HepG2 (cell line): Measurements from ENCODE around the gene SPRR2G. TPM values are rescaled to one million over a fixed set of nuclear protein-coding genes. Genes with fewer than 3 reads are reported as not detected.

Source experiments
- ATAC-seq: fragments of 200-7000 bp; cut with Tn5 transposase; 3 replicates; pipeline ENCODE4 v1.9.1; 2020; ENCODE audit warnings: mild to moderate bottlenecking, moderate library complexity
- BruUV-seq: library from RNA; stranded (reverse); fragments of 400-500 nt; replicated peaks from 2 replicates; lab custom pipeline; 2021; lab: Mats Ljungman, UMichigan
- CTCF ChIA-PET: fragments of 300-600 bp; formaldehyde crosslinking; extraction: SDS; loops from one replicate; lab custom pipeline; 2021; ENCODE audit warnings: low total read pairs, inconsistent platforms, low intra/inter-chr PET ratio; lab: Yijun Ruan, JAX
- POLR2A ChIA-PET: fragments of 350-600 bp; sonication (Branson Sonifier 250); formaldehyde crosslinking; loops from one replicate; lab custom pipeline; 2020; ENCODE audit warnings: antibody characterized with exemption, inconsistent platforms; lab: Yijun Ruan, JAX
- DNase-seq: peaks from one replicate; pipeline ENCODE4 v3.0.0-alpha.2; 2015; ENCODE audit warnings: low spot score
- FAIRE-seq: peaks from 3 replicates; lab custom pipeline; 2011; peaks lifted over from hg19 to GRCh38; lab: Jason Lieb, UNC
- H2AFZ ChIP-seq: one replicate; pipeline ENCODE4 v1.6.1; 2011; ENCODE audit warnings: low read length, inconsistent platforms
- H3K27ac ChIP-seq: fragments of 300-600 bp; 3 replicates; pipeline ENCODE4 v1.8.0; 2011; ENCODE audit warnings: mixed run types, mild to moderate bottlenecking, mixed read lengths, low read length, inconsistent platforms; ENCODE audit not compliant: insufficient read depth; ENCODE audit errors: extremely low read length
- H3K27me3 ChIP-seq, 2 experiments: fragments of 200-600 bp in 1 of 2; 2 replicates in 1 of 2; 3 replicates in 1 of 2; pipeline versions ENCODE4 v1.6.0 to v1.8.0; 2011; ENCODE audit warnings: low read length in 2 of 2, mild to moderate bottlenecking in 2 of 2, moderate library complexity in 2 of 2, inconsistent platforms in 1 of 2; ENCODE audit not compliant: insufficient read depth in 2 of 2, control insufficient read depth in 1 of 2
- H3K36me3 ChIP-seq, 2 experiments: fragments of 200-600 bp in 1 of 2; replicated peaks in 1 of 2; 2 replicates in 1 of 2; 3 replicates in 1 of 2; pipeline versions ENCODE4 v1.5.1 to v1.8.0; 2011; ENCODE audit warnings: low read length in 2 of 2, inconsistent platforms in 1 of 2; ENCODE audit not compliant: insufficient read depth in 2 of 2, control insufficient read depth in 1 of 2
- H3K4me1 ChIP-seq: 2 replicates; pipeline ENCODE4 v1.5.1; 2012; ENCODE audit warnings: low read length, inconsistent platforms; ENCODE audit not compliant: insufficient read depth
- H3K4me2 ChIP-seq: 2 replicates; pipeline ENCODE4 v1.6.0; 2011; ENCODE audit warnings: low read depth, low read length, inconsistent platforms
- H3K4me3 ChIP-seq, 3 experiments: fragments of 200-600 bp in 1 of 3; sonication (generic), shearing (Covaris generic) in 1 of 3; replicated peaks in 1 of 3; 2 replicates each; pipeline ENCODE4 v1.5.1; 2011 to 2016; ENCODE audit warnings: low read length in 3 of 3, inconsistent platforms in 2 of 3, low read depth in 2 of 3, mild to moderate bottlenecking in 2 of 3, control low read depth in 1 of 3, mixed read lengths in 1 of 3; ENCODE audit not compliant: insufficient read depth in 1 of 3
- H3K79me2 ChIP-seq: one replicate; pipeline ENCODE4 v1.6.1; 2011; ENCODE audit warnings: low read length, inconsistent platforms; ENCODE audit not compliant: insufficient read depth
- H3K9ac ChIP-seq: 2 replicates; pipeline ENCODE4 v1.6.0; 2011; ENCODE audit warnings: mild to moderate bottlenecking, low read depth, low read length, inconsistent platforms; ENCODE audit not compliant: insufficient read depth
- H3K9me3 ChIP-seq: 2 replicates; pipeline ENCODE4 v1.5.1; 2012; ENCODE audit warnings: mild to moderate bottlenecking, low read length
- H4K20me1 ChIP-seq: 2 replicates; pipeline ENCODE4 v1.6.0; 2011; ENCODE audit warnings: inconsistent platforms, mild to moderate bottlenecking, low read length, moderate library complexity; ENCODE audit not compliant: insufficient read depth
- ETV6 ChIP-seq: sonication (generic); formaldehyde crosslinking; conservative IDR thresholded peaks from 2 replicates; pipeline ENCODE4 v1.4.0; 2020; ENCODE audit warnings: missing genetic modification reagents
- HOXD1 ChIP-seq: sonication (generic); formaldehyde crosslinking; IDR thresholded peaks from 2 replicates; pipeline ENCODE4 v1.5.0; 2020; ENCODE audit warnings: missing genetic modification reagents
- MAFF ChIP-seq: IDR thresholded peaks from 2 replicates; pipeline ENCODE4 v1.6.1; 2011; ENCODE audit warnings: low read depth, low read length, improper control_type of control experiment
- MAFK ChIP-seq, 2 experiments: IDR thresholded peaks in 1 of 2; conservative IDR thresholded peaks in 1 of 2; 2 replicates each; pipeline ENCODE4 v1.6.1; 2011; ENCODE audit warnings: improper control_type of control experiment in 2 of 2, low read length in 2 of 2
- MEIS1 ChIP-seq: sonication (generic); formaldehyde crosslinking; IDR thresholded peaks from 2 replicates; pipeline ENCODE4 v1.9.0; 2021; ENCODE audit warnings: mild to moderate bottlenecking, missing genetic modification reagents, moderate library complexity, borderline replicate concordance
- RELA ChIP-seq: sonication (generic); formaldehyde crosslinking; IDR thresholded peaks from 2 replicates; pipeline ENCODE4 v1.4.0; 2020; ENCODE audit warnings: missing genetic modification reagents
- ZMYM4 ChIP-seq: sonication (generic); formaldehyde crosslinking; IDR thresholded peaks from 2 replicates; pipeline ENCODE4 v1.8.1; 2023; ENCODE audit warnings: mild to moderate bottlenecking, missing genetic modification reagents
- ZNF335 ChIP-seq: sonication (generic); formaldehyde crosslinking; IDR thresholded peaks from 2 replicates; pipeline ENCODE4 v1.4.0; 2020; ENCODE audit warnings: missing genetic modification reagents
- ZNF484 ChIP-seq: sonication (generic); formaldehyde crosslinking; IDR thresholded peaks from 2 replicates; pipeline ENCODE4 v1.5.1; 2020; ENCODE audit warnings: mild to moderate bottlenecking, low read depth, missing genetic modification reagents, borderline replicate concordance
- ZNF572 ChIP-seq: sonication (generic); formaldehyde crosslinking; IDR thresholded peaks from 2 replicates; pipeline ENCODE4 v1.5.1; 2020; ENCODE audit warnings: mild to moderate bottlenecking, missing genetic modification reagents
- ZNF737 ChIP-seq: sonication (generic); formaldehyde crosslinking; IDR thresholded peaks from 2 replicates; pipeline ENCODE4 v1.5.0; 2020; ENCODE audit warnings: missing genetic modification reagents, mild to moderate bottlenecking, borderline replicate concordance
- ZNF782 ChIP-seq: sonication (generic); formaldehyde crosslinking; IDR thresholded peaks from 2 replicates; pipeline ENCODE4 v1.4.0; 2020; ENCODE audit warnings: missing genetic modification reagents, mild to moderate bottlenecking, borderline replicate concordance
- WGBS: methylation state at CpG from one replicate; pipeline ENCODE4 v1.1.6; 2017; ENCODE audit warnings: low lambda C conversion rate; 5-methylcytosine and 5-hydroxymethylcytosine counted together
- in situ Hi-C: cut with HindIII; loops from 2 replicates; pipeline ENCODE4 v1.10.0; 2017; ENCODE audit warnings: low pct_unique_long_range_greater_than_20kb; ENCODE audit not compliant: extremely low pct_ligation_motif_present
- intact Hi-C: fragments of 100-400 bp; cut with micrococcal nuclease; formaldehyde crosslinking; loops from one replicate; pipeline ENCODE4 v1.10.0; 2022; ENCODE audit not compliant: unreplicated experiment
- polyA plus RNA-seq, 8 experiments: library from polyadenylated mRNA; depleted of rRNA in 3 of 8; stranded (reverse) in 7 of 8; unstranded in 1 of 8; fragments of >200 nt; fragmentation: Illumina TruSeq in 4 of 8; extraction: Trizol in 4 of 8; gene quantifications; 2 replicates each; pipeline versions ENCODE4 v1.2.1 to v1.2.3, GENCODE V29; 2011 to 2016; ENCODE audit warnings: low read depth in 4 of 8, missing spikeins in 1 of 8, mixed read lengths in 1 of 8; ENCODE audit not compliant: insufficient read depth in 1 of 8
- total RNA-seq, 5 experiments: library from RNA; depleted of rRNA; stranded (reverse); fragments of >200 nt; fragmentation: Illumina TruSeq; extraction: Trizol; gene quantifications; 2 replicates each; pipeline ENCODE4 v1.2.3, GENCODE V29; 2016; ENCODE audit warnings: low read depth in 1 of 5
- TF ChIP-seq, protein P1 (sequence below): sonication (generic); formaldehyde crosslinking; IDR thresholded peaks from 2 replicates; pipeline ENCODE4; 2020; ENCODE audit warnings: missing genetic modification reagents, mild to moderate bottlenecking, borderline replicate concordance

SPRR2G gene
- total and polyA plus RNA-seq, 2 of the 13 experiments (the other 11 are each of a cell fraction or from before 2014, with no cell fraction given), result not detected

- Histone ChIP-seq H2AFZ (no peak overlapping the region), H3K4me3 (no peak overlapping the region), H3K27ac (no peak overlapping the region), H3K9me3 (no peaks in the 10 kb centered on the region), H3K27me3 (no peaks in the 10 kb centered on the region), H3K79me2 (no peaks in the 10 kb centered on the region), H3K4me2 (no peak overlapping the region), H4K20me1 (no peaks in the 10 kb centered on the region), H3K36me3 (no peaks in the 10 kb centered on the region), H3K4me1 (no peaks in the 10 kb centered on the region), H3K9ac (no peak overlapping the region)
- in situ Hi-C loops (no loop called here), intact Hi-C loops (no loop called here)
- no peak for ATAC-seq
- no peak for TF ChIP-seq ZNF484 (CRISPR knock-in tag)
- TF ChIP-seq ZNF335 (CRISPR knock-in tag), result no peak
- no peak for TF ChIP-seq RELA (CRISPR knock-in tag)
- TF ChIP-seq HOXD1 (CRISPR knock-in tag), result no peak
- no peak for TF ChIP-seq ZNF572
- TF ChIP-seq MAFK (conservative IDR thresholded peaks at IDR 0.05 in 1 of 2, IDR thresholded peaks at IDR 0.05 in 1 of 2; ENCODE audit: low read length in 2 of 2), result peak; percentile 51 to 84
- TF ChIP-seq MAFF, result peak; percentile 70; the same call in 1 of the 2 replicates
- no peak for TF ChIP-seq ZMYM4 (CRISPR knock-in tag)
- ChIA-PET CTCF (no interaction called here), POLR2A (no interaction called here)
- no peak for DNase-seq
- BruUV-seq, result no TSS peak
- no peak for FAIRE-seq
Measured at GRCh38 chr1:153120945-153121344, 29.7 kb downstream of the SPRR2G start.

DNA sequence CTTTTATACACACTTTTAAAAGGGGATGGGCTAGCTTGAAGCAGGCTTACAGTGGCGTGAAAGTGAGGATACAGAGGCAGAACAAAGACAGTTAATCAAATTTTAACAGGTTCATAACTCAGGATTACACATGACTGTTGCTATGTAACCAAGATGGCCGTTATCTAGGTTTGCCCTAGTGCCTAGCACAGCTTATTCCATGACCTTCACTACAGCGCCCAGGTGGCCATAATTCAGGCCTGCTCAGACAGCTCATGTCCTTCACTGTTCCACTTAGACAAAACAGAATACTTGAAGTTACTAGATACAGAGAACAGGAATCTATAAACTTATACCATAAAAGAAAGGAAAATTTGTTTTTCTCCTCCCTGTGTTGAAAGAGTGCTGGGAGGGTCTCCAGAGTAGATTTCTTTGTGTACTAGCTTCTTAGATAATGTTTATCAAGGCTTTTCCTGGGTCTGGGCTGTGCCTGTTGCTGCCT is 31.2 kb downstream of the SPRR2G start:
- intact Hi-C loops, result no loop called here
- no peak for DNase-seq
- Histone ChIP-seq H3K9ac (no peak overlapping the region), H3K9me3 (no peaks in the 10 kb centered on the region), H3K27ac (no peak overlapping the region), H3K79me2 (no peaks in the 10 kb centered on the region), H3K4me2 (no peak overlapping the region), H3K4me1 (no peaks in the 10 kb centered on the region), H3K27me3 (no peaks in the 10 kb centered on the region), H2AFZ (no peak overlapping the region), H3K4me3 (no peak overlapping the region)
- POLR2A ChIA-PET, result no interaction called here
- no TSS peak for BruUV-seq
- in situ Hi-C loops, result no loop called here
- ATAC-seq, result no peak
- TF ChIP-seq, protein P1, sequence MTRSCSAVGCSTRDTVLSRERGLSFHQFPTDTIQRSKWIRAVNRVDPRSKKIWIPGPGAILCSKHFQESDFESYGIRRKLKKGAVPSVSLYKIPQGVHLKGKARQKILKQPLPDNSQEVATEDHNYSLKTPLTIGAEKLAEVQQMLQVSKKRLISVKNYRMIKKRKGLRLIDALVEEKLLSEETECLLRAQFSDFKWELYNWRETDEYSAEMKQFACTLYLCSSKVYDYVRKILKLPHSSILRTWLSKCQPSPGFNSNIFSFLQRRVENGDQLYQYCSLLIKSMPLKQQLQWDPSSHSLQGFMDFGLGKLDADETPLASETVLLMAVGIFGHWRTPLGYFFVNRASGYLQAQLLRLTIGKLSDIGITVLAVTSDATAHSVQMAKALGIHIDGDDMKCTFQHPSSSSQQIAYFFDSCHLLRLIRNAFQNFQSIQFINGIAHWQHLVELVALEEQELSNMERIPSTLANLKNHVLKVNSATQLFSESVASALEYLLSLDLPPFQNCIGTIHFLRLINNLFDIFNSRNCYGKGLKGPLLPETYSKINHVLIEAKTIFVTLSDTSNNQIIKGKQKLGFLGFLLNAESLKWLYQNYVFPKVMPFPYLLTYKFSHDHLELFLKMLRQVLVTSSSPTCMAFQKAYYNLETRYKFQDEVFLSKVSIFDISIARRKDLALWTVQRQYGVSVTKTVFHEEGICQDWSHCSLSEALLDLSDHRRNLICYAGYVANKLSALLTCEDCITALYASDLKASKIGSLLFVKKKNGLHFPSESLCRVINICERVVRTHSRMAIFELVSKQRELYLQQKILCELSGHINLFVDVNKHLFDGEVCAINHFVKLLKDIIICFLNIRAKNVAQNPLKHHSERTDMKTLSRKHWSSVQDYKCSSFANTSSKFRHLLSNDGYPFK (CRISPR knock-in tag), result no peak
- TF ChIP-seq MEIS1 (CRISPR knock-in tag) (no peak), ZNF737 (CRISPR knock-in tag) (no peak), ETV6 (CRISPR knock-in tag) (no peak), ZNF782 (no peak)
- TF ChIP-seq, all 625 proteins: peak for 0
- WGBS, result 0% methylated on average over 3 of the region's 3 CpGs
- H4K20me1 ChIP-seq, result no peaks in the 10 kb centered on the region
- no peak for FAIRE-seq
- H3K36me3 ChIP-seq, result no peaks in the 10 kb centered on the region
- CTCF ChIA-PET, result no interaction called here
